Endodermal cell (in vitro differentiated cells): Measurements from ENCODE around the gene COPZ1. TPM values are rescaled to one million over a fixed set of nuclear protein-coding genes. Genes with fewer than 3 reads are reported as not detected.

Source experiments
- DNase-seq: peaks from one replicate; pipeline ENCODE4 v3.0.0-alpha.2; 2017
- H3K27ac ChIP-seq: 2 replicates; pipeline ENCODE4 v1.5.1; 2013; ENCODE audit warnings: mild to moderate bottlenecking, low read depth, low read length, moderate library complexity
- H3K27me3 ChIP-seq: 2 replicates; pipeline ENCODE4 v1.6.1; 2013; ENCODE audit warnings: mild to moderate bottlenecking, low read length, moderate library complexity; ENCODE audit not compliant: insufficient read depth, control insufficient read depth, poor library complexity, severe bottlenecking
- H3K36me3 ChIP-seq: 2 replicates; pipeline ENCODE4 v1.7.0; 2013; ENCODE audit warnings: mild to moderate bottlenecking, low read length, moderate library complexity; ENCODE audit not compliant: control insufficient read depth, insufficient read depth
- H3K4me1 ChIP-seq: one replicate; pipeline ENCODE4 v1.7.0; 2013; ENCODE audit warnings: low read length; ENCODE audit not compliant: control insufficient read depth, insufficient read depth
- H3K4me3 ChIP-seq: 2 replicates; pipeline ENCODE4 v1.5.1; 2013; ENCODE audit warnings: mild to moderate bottlenecking, low read length, moderate library complexity
- H3K9ac ChIP-seq: 2 replicates; pipeline ENCODE4 v1.6.1; 2013; ENCODE audit warnings: mild to moderate bottlenecking, low read length, moderate library complexity; ENCODE audit not compliant: poor library complexity, severe bottlenecking; ENCODE audit errors: extremely low read depth
- H3K9me3 ChIP-seq: 2 replicates; pipeline ENCODE4 v1.6.1; 2013; ENCODE audit warnings: mild to moderate bottlenecking, low read length, moderate library complexity; ENCODE audit not compliant: control insufficient read depth
- H3K27ac Mint-ChIP-seq: 2 replicates; pipeline ENCODE4 v1.8.0; 2020; ENCODE audit warnings: mixed read lengths
- H3K27me3 Mint-ChIP-seq: 2 replicates; pipeline ENCODE4 v1.8.0; 2021; ENCODE audit warnings: mild to moderate bottlenecking, mixed read lengths; ENCODE audit not compliant: insufficient read depth
- H3K36me3 Mint-ChIP-seq: 2 replicates; pipeline ENCODE4 v1.8.0; 2020; ENCODE audit warnings: low read depth, mixed read lengths
- H3K4me1 Mint-ChIP-seq: 2 replicates; pipeline ENCODE4 v1.8.0; 2020; ENCODE audit warnings: mixed read lengths
- H3K4me3 Mint-ChIP-seq: 2 replicates; pipeline ENCODE4 v1.8.0; 2020; ENCODE audit warnings: mild to moderate bottlenecking, moderate library complexity, mixed read lengths
- H3K9me3 Mint-ChIP-seq: 2 replicates; pipeline ENCODE4 v1.8.0; 2020; ENCODE audit warnings: mild to moderate bottlenecking, mixed read lengths
- WGBS, 2 experiments: methylation state at CpG; one replicate each; pipeline versions ENCODE4 v1.1.5 to v1.1.7; 2013; ENCODE audit warnings: missing lambda C conversion rate in 2 of 2, mixed read lengths in 1 of 2; ENCODE audit not compliant: insufficient coverage in 1 of 2, insufficient read length in 1 of 2; 5-methylcytosine and 5-hydroxymethylcytosine counted together
- total RNA-seq, 2 donors: library from RNA; stranded (reverse); fragmentation: NEBNext Ultra II Directional in 1 of 2; extraction: Animal tissue kit (Norgen Biotek cat#: 25700) in 1 of 2; gene quantifications; 2 replicates in 1 of 2; 3 replicates in 1 of 2; pipeline ENCODE4 v1.2.1, GENCODE V29; 2021
- TF ChIP-seq, protein P1 (sequence below): fragments of 200-600 bp; sonication (generic); conservative IDR thresholded peaks from 2 replicates; pipeline ENCODE4 v1.5.0; 2021; ENCODE audit warnings: antibody characterized with exemption, mild to moderate bottlenecking

Gene COPZ1
- total RNA-seq, 2 donors from 2014 or later = 153 to 183 TPM

- peak; percentile 93 for DNase-seq
- H3K36me3 Mint-ChIP-seq = peaks cover 55% of the 10 kb centered on the region
- 38 to 39% methylated on average over 3 to 4 of the region's 4 CpGs for WGBS, 2 experiments
Measured at GRCh38 chr12:54394281-54394719, 69.4 kb downstream of the COPZ1 start.

DNA sequence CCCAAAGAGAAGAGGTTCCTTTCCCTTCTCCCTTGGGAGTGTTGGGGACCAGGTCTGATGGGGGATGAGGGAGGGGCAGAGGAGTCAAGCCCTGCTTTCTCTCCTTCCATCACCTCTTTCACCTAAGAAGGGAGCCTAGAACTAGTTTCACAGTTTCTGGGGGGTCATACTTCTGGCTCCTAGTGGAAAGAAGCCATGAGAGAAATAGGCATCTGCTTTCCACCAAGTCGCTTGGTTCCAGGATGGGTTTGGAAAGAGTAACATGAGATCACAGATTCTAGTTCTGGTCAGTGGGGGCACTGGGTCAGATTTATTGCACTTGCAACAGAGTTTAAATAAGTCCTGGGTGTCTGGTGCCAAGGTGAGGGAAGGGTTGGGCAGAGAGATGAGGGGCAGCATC, 70.1 kb downstream of the COPZ1 start:
- Histone ChIP-seq H3K9me3 (no peaks in the 10 kb centered on the region), H3K4me1 (peaks cover 3% of the 10 kb centered on the region), H3K27me3 (no peaks in the 10 kb centered on the region), H3K36me3 (peaks cover 63% of the 10 kb centered on the region), H3K27ac (no peak overlapping the region), H3K9ac (no peak overlapping the region), H3K4me3 (no peak overlapping the region)
- Mint-ChIP-seq H3K27ac (no peak overlapping the region), H3K9me3 (no peaks in the 10 kb centered on the region), H3K27me3 (peaks cover 16% of the 10 kb centered on the region), H3K4me1 (peaks cover 14% of the 10 kb centered on the region), H3K4me3 (no peak overlapping the region), H3K36me3 (peaks cover 59% of the 10 kb centered on the region)
- TF ChIP-seq, protein P1, sequence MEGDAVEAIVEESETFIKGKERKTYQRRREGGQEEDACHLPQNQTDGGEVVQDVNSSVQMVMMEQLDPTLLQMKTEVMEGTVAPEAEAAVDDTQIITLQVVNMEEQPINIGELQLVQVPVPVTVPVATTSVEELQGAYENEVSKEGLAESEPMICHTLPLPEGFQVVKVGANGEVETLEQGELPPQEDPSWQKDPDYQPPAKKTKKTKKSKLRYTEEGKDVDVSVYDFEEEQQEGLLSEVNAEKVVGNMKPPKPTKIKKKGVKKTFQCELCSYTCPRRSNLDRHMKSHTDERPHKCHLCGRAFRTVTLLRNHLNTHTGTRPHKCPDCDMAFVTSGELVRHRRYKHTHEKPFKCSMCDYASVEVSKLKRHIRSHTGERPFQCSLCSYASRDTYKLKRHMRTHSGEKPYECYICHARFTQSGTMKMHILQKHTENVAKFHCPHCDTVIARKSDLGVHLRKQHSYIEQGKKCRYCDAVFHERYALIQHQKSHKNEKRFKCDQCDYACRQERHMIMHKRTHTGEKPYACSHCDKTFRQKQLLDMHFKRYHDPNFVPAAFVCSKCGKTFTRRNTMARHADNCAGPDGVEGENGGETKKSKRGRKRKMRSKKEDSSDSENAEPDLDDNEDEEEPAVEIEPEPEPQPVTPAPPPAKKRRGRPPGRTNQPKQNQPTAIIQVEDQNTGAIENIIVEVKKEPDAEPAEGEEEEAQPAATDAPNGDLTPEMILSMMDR = no peak
- WGBS, 2 experiments = 89 to 97% methylated on average over 1 of the region's 1 CpG
- DNase-seq = no peak

More at GRCh38 chr12:54394281-54394719, 69.4 kb downstream of the COPZ1 start:
- Mint-ChIP-seq H3K27ac (no peak overlapping the region), H3K9me3 (no peaks in the 10 kb centered on the region), H3K4me1 (peaks cover 21% of the 10 kb centered on the region), H3K27me3 (peaks cover 18% of the 10 kb centered on the region), H3K4me3 (no peak overlapping the region)
- Histone ChIP-seq H3K9ac (no peak overlapping the region), H3K9me3 (no peaks in the 10 kb centered on the region), H3K4me1 (peaks cover 5% of the 10 kb centered on the region), H3K36me3 (peaks cover 57% of the 10 kb centered on the region), H3K27ac (peak overlapping the region; percentile 73), H3K4me3 (no peak overlapping the region), H3K27me3 (no peaks in the 10 kb centered on the region)
- TF ChIP-seq, protein P1 = peak; percentile 86

GRCh38 chr12:54395545-54395944, 70.6 kb downstream of the COPZ1 start:
- TF ChIP-seq, protein P1 = no peak
- H3K4me1 Mint-ChIP-seq = peaks cover 13% of the 10 kb centered on the region
- H3K36me3 ChIP-seq = peaks cover 68% of the 10 kb centered on the region

More at GRCh38 chr12:54395545-54395944, 70.6 kb downstream of the COPZ1 start:
- Mint-ChIP-seq H3K27ac (no peak overlapping the region), H3K27me3 (peaks cover 16% of the 10 kb centered on the region), H3K9me3 (no peaks in the 10 kb centered on the region), H3K36me3 (peaks cover 64% of the 10 kb centered on the region), H3K4me3 (no peak overlapping the region)
- Histone ChIP-seq H3K9ac (no peak overlapping the region), H3K9me3 (no peaks in the 10 kb centered on the region), H3K27me3 (no peaks in the 10 kb centered on the region), H3K27ac (no peak overlapping the region), H3K4me1 (no peaks in the 10 kb centered on the region), H3K4me3 (no peak overlapping the region)
- DNase-seq = no peak
